ENCODE results near the gene DAND5.

The DAND5 gene

GRCh38 chr19:13008926-13009787, 39.8 kb downstream of the DAND5 start:
- no peak for DNase-seq (ENCODE audit: low read depth)
- H3K4me3 ChIP-seq (ENCODE audit: low read depth, low read length) = no peak overlapping the region
- no peak for TF ChIP-seq CTCF (conservative IDR thresholded peaks at IDR 0.05; ENCODE audit: low read depth, low read length)

GRCh38 chr19:13010038-13010991, 40.9 kb downstream of the DAND5 start:
- no peak for DNase-seq (ENCODE audit: low read depth)
- no peak for TF ChIP-seq CTCF (conservative IDR thresholded peaks at IDR 0.05; ENCODE audit: low read depth, low read length)
- no peak overlapping the region for H3K4me3 ChIP-seq (ENCODE audit: low read depth, low read length)

- no peak overlapping the region for H3K4me3 ChIP-seq (ENCODE audit: low read depth, low read length)
- no peak for TF ChIP-seq CTCF (conservative IDR thresholded peaks at IDR 0.05; ENCODE audit: low read depth, low read length)
- no peak for DNase-seq (ENCODE audit: low read depth)
Measured at GRCh38 chr19:13010992-13011652, 41.7 kb downstream of the DAND5 start.

GRCh38 chr19:13011653-13012389, 42.4 kb downstream of the DAND5 start:
- H3K4me3 ChIP-seq (ENCODE audit: low read depth, low read length) = no peak overlapping the region
- DNase-seq (ENCODE audit: low read depth) = no peak
- no peak for TF ChIP-seq CTCF (conservative IDR thresholded peaks at IDR 0.05; ENCODE audit: low read depth, low read length)

- no peak for DNase-seq (ENCODE audit: low read depth)
- peak overlapping the region; percentile 53 for H3K4me3 ChIP-seq (ENCODE audit: low read depth, low read length)
- TF ChIP-seq CTCF (conservative IDR thresholded peaks at IDR 0.05; ENCODE audit: low read depth, low read length) = no peak
Measured at GRCh38 chr19:13012390-13012689, 43.0 kb downstream of the DAND5 start.

Data from choroid plexus epithelial cell (primary cell).